Sigmoid colon (tissue), 4 donors: ENCODE results near the gene ABCD4.

ENCODE experiments used
- POLR2A ChIP-seq, 2 donors: fragments of 450-650 bp; IDR thresholded peaks; one replicate each; pipeline ENCODE4 v1.6.1; 2016; ENCODE audit warnings: antibody characterized with exemption in 2 of 2, mild to moderate bottlenecking in 2 of 2, moderate library complexity in 2 of 2
- POLR2AphosphoS5 ChIP-seq, 4 donors: sonication (generic); formaldehyde crosslinking; IDR thresholded peaks; one replicate each; pipeline ENCODE4 v1.6.1; 2017; ENCODE audit warnings: antibody characterized with exemption in 4 of 4
- TF ChIP-seq, protein P1 (sequence below), 4 experiments: fragments of 450-650 bp in 3 of 4; fragments of 200-600 bp in 1 of 4; IDR thresholded peaks; one replicate each; pipeline ENCODE4 v1.5.1; 2016 to 2019; ENCODE audit warnings: antibody characterized with exemption in 4 of 4, mild to moderate bottlenecking in 3 of 4, moderate library complexity in 2 of 4

DNA sequence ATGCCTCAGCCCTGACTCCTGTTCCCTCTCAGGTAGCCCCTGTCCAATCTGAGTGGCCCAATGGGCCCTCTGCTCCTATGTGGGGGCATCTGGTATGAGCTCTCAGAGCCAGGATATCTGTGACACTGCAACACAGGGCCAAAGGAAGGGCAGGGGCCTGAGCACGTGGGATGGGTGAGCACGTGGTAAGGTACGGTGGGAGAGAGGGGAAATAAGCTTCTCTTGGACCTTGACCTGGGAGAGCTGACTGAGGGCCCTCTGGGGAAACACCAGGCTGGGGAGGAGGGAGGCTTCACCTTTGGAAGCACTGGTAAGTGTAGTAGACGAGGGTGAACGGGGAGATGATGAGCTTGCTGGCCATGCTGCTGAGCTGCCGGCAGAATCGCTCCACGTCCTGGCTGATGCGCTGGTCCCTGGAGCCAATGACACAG, 6.7 kb downstream of the ABCD4 start:
- no peak for TF ChIP-seq POLR2AphosphoS5 (IDR thresholded peaks at IDR 0.05)
- TF ChIP-seq, protein P1, sequence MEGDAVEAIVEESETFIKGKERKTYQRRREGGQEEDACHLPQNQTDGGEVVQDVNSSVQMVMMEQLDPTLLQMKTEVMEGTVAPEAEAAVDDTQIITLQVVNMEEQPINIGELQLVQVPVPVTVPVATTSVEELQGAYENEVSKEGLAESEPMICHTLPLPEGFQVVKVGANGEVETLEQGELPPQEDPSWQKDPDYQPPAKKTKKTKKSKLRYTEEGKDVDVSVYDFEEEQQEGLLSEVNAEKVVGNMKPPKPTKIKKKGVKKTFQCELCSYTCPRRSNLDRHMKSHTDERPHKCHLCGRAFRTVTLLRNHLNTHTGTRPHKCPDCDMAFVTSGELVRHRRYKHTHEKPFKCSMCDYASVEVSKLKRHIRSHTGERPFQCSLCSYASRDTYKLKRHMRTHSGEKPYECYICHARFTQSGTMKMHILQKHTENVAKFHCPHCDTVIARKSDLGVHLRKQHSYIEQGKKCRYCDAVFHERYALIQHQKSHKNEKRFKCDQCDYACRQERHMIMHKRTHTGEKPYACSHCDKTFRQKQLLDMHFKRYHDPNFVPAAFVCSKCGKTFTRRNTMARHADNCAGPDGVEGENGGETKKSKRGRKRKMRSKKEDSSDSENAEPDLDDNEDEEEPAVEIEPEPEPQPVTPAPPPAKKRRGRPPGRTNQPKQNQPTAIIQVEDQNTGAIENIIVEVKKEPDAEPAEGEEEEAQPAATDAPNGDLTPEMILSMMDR (IDR thresholded peaks at IDR 0.05) = no peak
- TF ChIP-seq POLR2A (IDR thresholded peaks at IDR 0.05) = no peak
